Lung (tissue), 12 donors: ENCODE results near the gene SUSD4. TPM values are rescaled to one million over a fixed set of nuclear protein-coding genes. Genes with fewer than 3 reads are reported as not detected.

Source experiments
- ATAC-seq: fragments of 200-7000 bp; cut with Tn5 transposase; one replicate; pipeline ENCODE4 v1.9.1; 2020; ENCODE audit warnings: moderate number of reproducible peaks; ENCODE audit not compliant: insufficient read depth, low FRiP score
- DNase-seq, 3 donors: peaks; one replicate each; pipeline ENCODE4 v3.0.0-alpha.2; 2013 to 2017
- H3K27ac ChIP-seq, 2 donors: one replicate each; pipeline ENCODE4 v1.5.1; 2013; ENCODE audit warnings: mild to moderate bottlenecking in 2 of 2, moderate library complexity in 2 of 2, control low read depth in 1 of 2, inconsistent platforms in 1 of 2, low read depth in 1 of 2, low read length in 1 of 2
- H3K27me3 ChIP-seq, 3 donors: one replicate each; pipeline ENCODE4 v1.5.1; 2013; ENCODE audit warnings: low read length in 2 of 3; ENCODE audit not compliant: control insufficient read depth in 3 of 3, insufficient read depth in 3 of 3
- H3K36me3 ChIP-seq, 4 donors: one replicate each; pipeline ENCODE4 v1.5.1; 2013; ENCODE audit warnings: low read length in 4 of 4, mild to moderate bottlenecking in 1 of 4, moderate library complexity in 1 of 4; ENCODE audit not compliant: control insufficient read depth in 4 of 4, insufficient read depth in 4 of 4
- H3K4me1 ChIP-seq, 5 donors: one replicate each; pipeline ENCODE4 v1.5.1; 2013; ENCODE audit warnings: low read length in 5 of 5, mild to moderate bottlenecking in 2 of 5, moderate library complexity in 1 of 5; ENCODE audit not compliant: control insufficient read depth in 5 of 5, insufficient read depth in 5 of 5
- H3K4me3 ChIP-seq: one replicate; pipeline ENCODE4 v1.5.1; 2013; ENCODE audit warnings: mild to moderate bottlenecking, control low read depth, moderate library complexity
- H3K9ac ChIP-seq, 2 donors: one replicate each; pipeline ENCODE4 v1.5.1; 2013; ENCODE audit warnings: low read length in 2 of 2, control low read depth in 1 of 2; ENCODE audit not compliant: insufficient read depth in 1 of 2
- H3K9me3 ChIP-seq, 4 donors: one replicate each; pipeline ENCODE4 v1.5.1; 2013; ENCODE audit warnings: low read length in 3 of 4, mild to moderate bottlenecking in 1 of 4, moderate library complexity in 1 of 4; ENCODE audit not compliant: control insufficient read depth in 4 of 4, insufficient read depth in 3 of 4
- WGBS, 2 donors: extraction: QIAGEN DNeasy Blood & Tissue Kit; methylation state at CpG; one replicate each; pipeline ENCODE4 v1.1.7; 2013; 5-methylcytosine and 5-hydroxymethylcytosine counted together
- polyA plus RNA-seq, 2 donors: library from polyadenylated mRNA; stranded (reverse); fragments of 200-250 nt; gene quantifications; one replicate each; pipeline ENCODE4 v1.2.1, GENCODE V29; 2013
- total RNA-seq, 2 donors: library from RNA; depleted of rRNA in 1 of 2; stranded (reverse); fragments of >200 nt in 1 of 2; gene quantifications; one replicate each; pipeline ENCODE4 v1.2.1, GENCODE V29; 2014 to 2021
- TF ChIP-seq, protein P1 (sequence below): IDR thresholded peaks from 2 replicates; pipeline ENCODE4 v1.5.1; 2012; ENCODE audit warnings: mild to moderate bottlenecking; ENCODE audit errors: control extremely low read depth, extremely low read depth
- donor health status: control.
- donor health status: control.
- donor health status: Bipolar disorder and iron deficiency.
- donor health status: healthy.
- donor health status: DM: yes; HTN: yes; CAD: no.

The SUSD4 gene
- total and polyA plus RNA-seq, 4 donors, result 2.8 to 17.0 (median 4.9) TPM

DNA sequence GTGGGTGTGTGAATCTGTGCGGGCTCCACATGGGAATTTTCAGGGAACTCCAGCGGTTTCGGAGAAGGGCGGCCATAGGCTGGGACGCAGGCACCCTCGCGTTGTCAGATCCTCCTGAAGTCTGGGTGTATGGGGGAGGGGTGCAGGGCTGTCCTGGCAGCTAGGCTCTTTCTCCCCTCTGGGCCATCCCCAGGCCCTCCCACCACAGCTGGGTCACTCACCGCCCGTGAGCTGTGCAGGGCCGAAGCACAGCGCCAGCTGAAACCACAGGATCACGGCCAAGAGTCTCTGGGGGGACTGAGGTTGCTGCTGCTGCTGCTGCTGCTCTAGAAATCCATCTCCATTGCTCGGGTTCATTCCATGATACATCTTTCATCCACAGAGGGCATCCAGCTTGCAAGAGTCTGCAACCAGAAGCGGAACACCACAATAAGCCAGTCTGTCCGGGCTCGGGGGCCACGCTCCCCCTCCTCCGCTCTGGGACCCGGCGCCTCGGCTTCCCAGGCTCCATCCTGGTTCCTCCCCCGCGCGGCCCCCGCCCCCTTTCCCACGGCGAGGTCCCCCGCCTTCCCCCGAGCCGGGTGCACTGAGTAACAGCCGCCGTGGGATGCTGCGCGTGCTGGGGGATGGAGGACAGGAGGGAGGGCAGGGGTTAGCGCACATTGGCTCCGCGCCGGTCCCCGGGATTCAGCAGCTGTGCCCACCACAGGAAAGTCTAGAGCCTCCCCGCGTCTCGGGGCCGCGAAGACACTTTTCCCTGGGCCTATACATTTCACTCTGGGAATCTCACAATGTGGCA is 720 bp downstream of the SUSD4 start:
- 2% methylated on average over 44 of the region's 44 CpGs for WGBS, 2 donors
- Histone ChIP-seq H3K9ac (peak overlapping the region in 1 of 2 donors; percentile 46), H3K27ac (no peak overlapping the region), H3K9me3 (no peaks in the 10 kb centered on the region), H3K36me3 (no peaks in the 10 kb centered on the region), H3K4me1 (peaks cover 0 to 12% (median 0%) of the 10 kb centered on the region in 5 donors), H3K4me3 (peak overlapping the region; percentile 9), H3K27me3 (peaks cover 4 to 44% (median 25%) of the 10 kb centered on the region in 3 donors)
- DNase-seq (peak; percentile 48 to 51 (median 49)), ATAC-seq (peak; percentile 21)
- TF ChIP-seq, protein P1, sequence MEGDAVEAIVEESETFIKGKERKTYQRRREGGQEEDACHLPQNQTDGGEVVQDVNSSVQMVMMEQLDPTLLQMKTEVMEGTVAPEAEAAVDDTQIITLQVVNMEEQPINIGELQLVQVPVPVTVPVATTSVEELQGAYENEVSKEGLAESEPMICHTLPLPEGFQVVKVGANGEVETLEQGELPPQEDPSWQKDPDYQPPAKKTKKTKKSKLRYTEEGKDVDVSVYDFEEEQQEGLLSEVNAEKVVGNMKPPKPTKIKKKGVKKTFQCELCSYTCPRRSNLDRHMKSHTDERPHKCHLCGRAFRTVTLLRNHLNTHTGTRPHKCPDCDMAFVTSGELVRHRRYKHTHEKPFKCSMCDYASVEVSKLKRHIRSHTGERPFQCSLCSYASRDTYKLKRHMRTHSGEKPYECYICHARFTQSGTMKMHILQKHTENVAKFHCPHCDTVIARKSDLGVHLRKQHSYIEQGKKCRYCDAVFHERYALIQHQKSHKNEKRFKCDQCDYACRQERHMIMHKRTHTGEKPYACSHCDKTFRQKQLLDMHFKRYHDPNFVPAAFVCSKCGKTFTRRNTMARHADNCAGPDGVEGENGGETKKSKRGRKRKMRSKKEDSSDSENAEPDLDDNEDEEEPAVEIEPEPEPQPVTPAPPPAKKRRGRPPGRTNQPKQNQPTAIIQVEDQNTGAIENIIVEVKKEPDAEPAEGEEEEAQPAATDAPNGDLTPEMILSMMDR, result no peak

DNA sequence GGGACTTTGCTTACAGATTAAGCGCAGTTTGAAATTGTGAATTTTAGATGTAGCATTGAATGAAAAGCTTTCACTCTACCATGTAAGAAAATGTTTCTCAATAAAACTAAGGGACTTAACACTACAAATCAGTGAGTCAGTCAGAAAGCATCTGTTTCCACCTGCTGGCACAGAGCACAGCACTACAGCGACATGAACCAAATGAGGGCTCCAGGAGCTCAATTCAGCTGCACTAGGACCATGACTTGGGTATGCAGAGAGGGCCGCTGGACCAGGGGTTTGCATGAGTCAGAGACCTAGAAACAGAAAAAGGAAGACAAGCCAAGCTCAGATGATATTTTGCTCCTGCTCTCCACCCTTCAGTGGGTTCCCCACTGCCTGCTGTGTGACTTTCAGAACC is 5.2 kb downstream of the SUSD4 start:
- Histone ChIP-seq H3K9ac (no peak overlapping the region), H3K27me3 (peaks cover 0 to 28% (median 17%) of the 10 kb centered on the region in 3 donors), H3K27ac (no peak overlapping the region), H3K4me3 (no peak overlapping the region), H3K4me1 (peaks cover 0 to 6% (median 0%) of the 10 kb centered on the region in 5 donors), H3K36me3 (no peaks in the 10 kb centered on the region), H3K9me3 (no peaks in the 10 kb centered on the region)
- 88 to 89% methylated on average over 3 of the region's 3 CpGs for WGBS, 2 donors
- DNase-seq (no peak), ATAC-seq (no peak)
- TF ChIP-seq, protein P1, result no peak

DNA sequence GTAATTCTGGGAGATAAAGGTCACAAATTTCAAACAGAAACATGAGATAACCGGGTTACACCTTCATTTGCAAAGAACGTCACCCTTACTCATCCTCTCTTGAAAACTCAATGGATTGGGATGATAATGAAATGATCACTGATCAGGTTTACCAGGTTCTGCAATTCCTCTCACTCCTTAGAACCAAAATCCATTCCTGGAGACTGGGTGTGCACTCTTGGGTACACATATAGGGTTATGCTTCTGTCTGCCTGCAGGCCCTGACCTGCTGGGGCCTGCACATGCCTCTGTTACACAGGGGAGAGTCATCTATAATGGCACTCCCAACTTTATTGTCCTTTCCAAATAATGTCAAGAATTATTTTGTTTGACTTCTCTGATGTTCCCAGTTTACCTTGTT is 8.3 kb downstream of the SUSD4 start:
- WGBS, 2 donors, result 81 to 92% methylated on average over 2 of the region's 2 CpGs
- Histone ChIP-seq H3K27me3 (peaks cover 0 to 15% (median 12%) of the 10 kb centered on the region in 3 donors), H3K4me3 (no peak overlapping the region), H3K9ac (no peak overlapping the region), H3K36me3 (no peaks in the 10 kb centered on the region), H3K27ac (no peak overlapping the region), H3K4me1 (no peaks in the 10 kb centered on the region), H3K9me3 (no peaks in the 10 kb centered on the region)
- ATAC-seq (no peak), DNase-seq (no peak)
- TF ChIP-seq, protein P1, result no peak
